ENCODE results near the gene MISP3.

GRCh38 chr19:14056069-14056666 is 16.4 kb upstream of the MISP3 start:
- TF ChIP-seq PATZ1 (CRISPR knock-in tag; IDR thresholded peaks at IDR 0.05; ENCODE audit: borderline replicate concordance): no peak
- TF ChIP-seq TCF4 (CRISPR knock-in tag; IDR thresholded peaks at IDR 0.05; ENCODE audit: borderline replicate concordance): no peak
- no peak for TF ChIP-seq ZNF8 (CRISPR knock-in tag; IDR thresholded peaks at IDR 0.05)

All from SK-N-SH treated with all-trans-retinoic acid at 6 μM for 48 hours (cell line).